MV-4-11 (cell line): ENCODE results near the gene MRPL1.
"Not testable (repeated sequence)": the region's sequence is repeated elsewhere in the genome, so short reads cannot be mapped to it uniquely, and the experiment has no call there.

Experiments used
- DNase-seq: peaks from one replicate; lab custom pipeline; 2025; lab: John Stamatoyannopoulos, UW

MRPL1 gene

DNA sequence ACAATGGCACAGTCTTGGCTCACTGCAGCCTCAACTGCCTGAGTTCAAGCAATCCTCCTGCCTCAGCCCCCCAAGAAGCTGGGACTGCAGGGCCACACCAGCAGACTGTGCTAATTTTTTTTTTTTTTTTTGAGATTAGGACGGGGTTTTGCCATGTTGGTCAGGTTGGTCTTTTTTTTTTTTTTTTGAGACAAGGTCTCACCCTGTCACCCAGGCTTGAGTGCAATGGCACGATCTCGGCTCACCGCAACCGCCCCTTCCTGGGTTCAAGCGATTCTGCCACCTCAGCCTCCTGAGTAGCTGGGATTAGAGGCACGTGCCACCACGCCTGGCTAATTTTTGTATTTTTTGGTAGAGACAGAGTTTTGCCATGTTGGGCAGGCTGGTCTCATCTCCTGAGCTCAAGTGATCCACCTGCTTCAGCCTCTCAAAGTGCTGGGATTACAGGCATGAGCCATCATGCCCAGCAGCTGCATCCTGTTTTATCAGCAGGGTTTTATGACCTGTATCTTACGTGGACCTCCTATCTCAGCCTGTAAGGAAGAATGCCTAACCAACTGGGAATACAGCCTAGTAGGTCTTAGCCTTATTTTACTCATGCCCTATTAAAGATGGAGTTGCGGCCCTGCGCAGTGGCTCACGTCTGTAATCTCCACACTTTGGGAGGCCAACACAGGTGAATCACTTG lies 13.2 kb upstream of the MRPL1 start:
- no peak for DNase-seq

DNA sequence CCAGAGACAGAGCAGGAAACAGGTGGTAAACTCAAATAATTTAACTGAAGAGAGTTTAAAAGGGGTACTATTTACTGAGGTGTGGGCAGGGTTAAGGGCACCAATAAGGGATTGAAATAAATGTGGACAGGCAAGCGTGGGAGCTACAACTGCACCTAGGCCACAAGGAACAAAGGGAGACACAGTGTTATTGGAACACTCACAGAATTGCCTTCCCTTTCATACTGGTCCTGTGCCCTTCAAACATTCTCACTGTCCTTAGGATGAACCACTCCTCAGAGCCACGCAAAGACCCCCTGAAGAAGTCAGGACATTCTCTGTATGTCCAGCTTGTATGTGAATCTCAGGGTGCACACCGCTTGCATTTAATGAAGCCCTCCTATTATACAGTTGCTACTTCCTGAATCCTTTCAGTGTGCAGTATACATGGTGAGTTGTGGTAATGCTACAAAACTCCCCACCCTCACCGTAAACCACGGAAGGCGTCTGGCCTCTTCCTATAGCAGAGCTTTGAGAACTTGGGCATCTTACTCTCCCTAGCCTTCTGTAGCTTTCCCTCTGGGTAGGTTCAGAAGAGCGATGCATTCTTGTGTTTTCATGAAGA lies 9.6 kb upstream of the MRPL1 start:
- DNase-seq, result peak; percentile 74

DNA sequence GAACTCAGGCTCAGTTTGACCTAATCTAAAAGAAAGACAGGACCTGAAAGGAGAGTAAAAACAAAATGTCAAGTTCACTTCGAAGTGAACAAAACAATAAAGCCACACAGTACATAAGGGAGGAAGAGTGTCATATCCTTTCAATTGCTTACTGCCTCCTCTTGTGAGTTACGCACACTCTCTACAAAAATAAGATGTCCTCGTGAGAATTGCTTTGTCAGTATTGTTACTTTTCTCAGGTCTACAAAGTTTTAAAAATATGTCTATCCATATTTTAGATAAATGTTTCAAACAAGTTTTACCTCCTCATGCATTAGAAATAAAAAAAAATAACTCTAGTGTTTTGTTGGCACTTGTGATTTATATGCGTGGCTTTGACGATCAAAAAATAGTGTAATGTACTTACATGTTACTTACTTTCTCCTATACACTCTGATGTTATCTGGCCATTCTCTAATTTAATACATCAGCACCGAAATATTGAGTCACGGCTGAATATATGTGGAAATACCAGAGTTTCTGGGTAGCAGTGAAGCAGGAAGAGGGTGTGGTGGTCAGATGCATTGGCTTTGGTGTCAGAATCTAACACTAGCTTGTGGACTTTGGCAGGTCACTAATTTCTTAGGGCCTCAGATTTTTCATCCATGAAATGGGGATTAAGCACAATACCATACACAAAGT lies 8.1 kb upstream of the MRPL1 start:
- DNase-seq, result no peak

DNA sequence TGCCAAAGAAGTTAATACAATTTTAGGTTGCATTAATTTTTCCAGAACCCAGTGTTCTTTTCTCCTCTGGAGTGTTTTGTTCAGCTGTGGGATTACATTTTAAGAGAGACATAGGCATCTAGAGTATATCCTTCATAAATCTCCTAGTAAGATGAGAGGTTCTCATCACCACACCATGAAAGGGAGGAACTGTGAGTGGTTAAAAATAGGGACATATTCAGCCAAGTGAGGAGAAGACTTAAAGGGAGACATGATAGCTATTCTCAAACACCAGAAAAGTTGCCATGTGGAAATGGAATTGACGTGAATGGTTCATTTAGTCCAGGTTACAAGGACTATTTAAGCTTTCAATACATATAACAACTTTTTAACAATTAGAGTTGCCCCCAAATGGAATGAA lies 6.5 kb upstream of the MRPL1 start:
- no peak for DNase-seq

DNA sequence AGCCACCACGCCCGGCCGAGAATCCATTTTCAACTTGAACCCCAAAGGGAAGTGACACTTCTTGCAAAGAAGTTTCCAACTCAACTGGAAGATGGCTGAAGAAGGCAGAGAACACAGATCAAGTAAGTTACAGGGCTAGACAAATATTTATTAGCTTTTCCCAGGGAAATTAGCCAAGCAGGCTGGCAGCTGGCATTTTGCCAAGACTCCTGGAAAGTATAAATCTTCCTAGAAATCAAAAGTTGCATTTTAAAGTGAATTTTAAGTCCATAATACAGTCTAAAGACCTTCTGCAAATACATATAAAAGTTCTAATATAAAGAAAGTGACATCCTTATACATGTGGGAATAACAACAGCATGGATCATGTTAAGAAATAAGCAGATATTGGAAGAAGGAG lies 3.4 kb upstream of the MRPL1 start:
- no peak for DNase-seq

DNA sequence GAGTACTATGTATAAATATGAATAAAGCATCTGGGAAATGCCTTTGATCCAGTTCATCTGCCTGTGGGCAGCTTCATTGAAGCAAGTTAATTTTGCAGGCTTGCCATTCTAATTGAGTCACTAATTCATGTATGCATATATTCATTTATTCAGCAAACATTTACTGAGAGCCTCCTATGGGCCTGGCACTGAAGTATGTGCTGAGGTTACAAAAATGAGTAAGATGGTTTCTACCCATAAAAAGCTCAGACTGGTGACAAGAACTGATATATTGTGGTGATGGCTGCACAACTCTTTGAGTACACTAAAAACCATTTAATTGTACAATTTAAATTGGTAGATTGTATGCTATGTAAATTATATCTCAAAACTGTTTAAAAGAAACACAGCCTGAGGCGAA lies 1.1 kb upstream of the MRPL1 start:
- DNase-seq, result no peak

DNA sequence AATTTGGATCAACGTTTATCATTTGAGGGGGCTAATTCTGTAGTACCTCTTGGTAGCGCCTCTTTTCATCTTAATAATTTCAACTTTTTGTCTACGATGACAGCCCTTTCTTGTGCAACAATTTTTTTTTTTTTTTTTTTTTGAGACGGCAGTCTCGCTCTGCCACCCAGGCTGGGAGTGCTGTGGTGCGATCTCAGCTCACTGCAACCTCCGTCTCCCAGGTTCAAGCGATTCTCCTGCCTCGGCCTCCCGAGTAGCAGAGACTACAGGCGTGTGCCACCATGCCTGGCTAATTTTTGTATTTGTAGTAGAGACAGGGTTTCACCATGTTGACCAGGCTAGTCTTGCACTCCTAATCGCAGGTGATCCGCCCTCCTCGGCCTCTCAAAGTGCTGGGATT lies 711 bp downstream of the MRPL1 start:
- not testable (repeated sequence) for DNase-seq

DNA sequence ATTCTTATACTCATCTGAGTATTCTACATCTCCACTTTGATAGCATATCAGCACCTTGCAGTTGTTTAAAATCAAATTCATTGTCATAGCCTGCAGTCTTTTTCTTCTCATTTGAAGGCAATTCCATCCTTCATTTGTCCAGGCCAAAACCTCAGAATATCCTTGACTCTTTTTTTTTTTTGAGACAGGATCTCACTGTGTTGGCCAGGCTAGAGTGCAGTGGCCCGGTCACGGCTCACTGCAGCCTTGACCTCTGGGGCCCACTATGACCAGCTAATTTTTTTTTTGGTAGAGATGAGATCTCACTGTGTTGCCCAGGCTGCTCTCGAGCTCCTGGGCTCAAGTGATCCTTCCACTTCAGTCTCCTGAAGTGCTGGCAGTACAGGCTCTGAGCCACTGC lies 2.6 kb downstream of the MRPL1 start:
- no peak for DNase-seq

DNA sequence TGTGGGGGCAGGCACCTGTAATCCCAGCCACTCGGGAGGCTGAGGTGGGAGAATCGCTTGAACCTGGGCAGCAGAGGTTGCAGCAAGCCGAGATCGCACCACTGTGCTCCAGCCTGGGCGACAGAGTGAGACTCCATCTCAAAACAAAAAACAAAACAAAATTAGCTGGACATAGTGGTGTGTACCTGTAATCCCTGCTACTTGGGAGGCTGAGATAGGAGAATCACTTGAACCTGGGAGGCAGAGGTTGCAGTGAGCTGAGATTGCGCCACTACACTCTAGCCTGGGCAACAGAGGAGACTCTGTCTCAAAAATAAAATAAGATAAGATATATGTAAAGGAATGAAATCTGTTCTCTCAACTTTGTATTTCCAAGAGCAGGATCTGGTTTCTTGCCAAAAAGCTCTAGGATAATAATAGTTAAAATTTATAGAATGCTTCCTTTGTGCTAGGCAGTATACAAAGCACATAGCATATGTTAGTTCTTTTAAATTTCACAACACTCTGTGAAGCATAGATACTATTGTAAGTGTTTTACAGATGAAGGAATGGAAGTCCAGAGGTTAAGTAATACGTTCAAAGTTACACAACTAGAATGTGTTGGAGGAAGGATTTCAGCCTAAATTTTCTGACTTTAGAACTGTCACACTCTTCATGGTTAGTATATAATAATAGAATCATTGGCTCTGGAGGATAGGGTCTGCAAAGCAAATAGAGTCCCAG lies 10.3 kb downstream of the MRPL1 start:
- DNase-seq, result peak; percentile 52

DNA sequence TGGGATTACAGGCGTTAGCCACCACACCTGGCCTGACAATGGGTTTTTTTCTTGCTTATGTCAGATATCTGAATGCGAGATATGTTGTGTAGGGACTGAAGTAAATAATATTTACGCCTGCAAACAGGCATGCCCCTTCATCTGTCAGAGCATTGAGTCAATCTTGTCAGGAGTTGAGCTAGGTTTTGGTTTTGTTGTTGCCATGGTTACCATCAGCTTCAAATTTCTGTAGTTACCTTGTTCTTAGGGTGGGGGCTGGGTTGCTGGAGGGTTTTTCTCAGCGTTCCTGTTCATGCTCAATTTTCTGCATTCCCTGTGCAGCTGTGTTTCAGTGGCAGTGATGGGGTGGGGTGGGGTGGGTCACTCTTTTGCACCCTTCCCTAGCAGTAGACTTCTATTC lies 14.5 kb downstream of the MRPL1 start:
- DNase-seq, result no peak

DNA sequence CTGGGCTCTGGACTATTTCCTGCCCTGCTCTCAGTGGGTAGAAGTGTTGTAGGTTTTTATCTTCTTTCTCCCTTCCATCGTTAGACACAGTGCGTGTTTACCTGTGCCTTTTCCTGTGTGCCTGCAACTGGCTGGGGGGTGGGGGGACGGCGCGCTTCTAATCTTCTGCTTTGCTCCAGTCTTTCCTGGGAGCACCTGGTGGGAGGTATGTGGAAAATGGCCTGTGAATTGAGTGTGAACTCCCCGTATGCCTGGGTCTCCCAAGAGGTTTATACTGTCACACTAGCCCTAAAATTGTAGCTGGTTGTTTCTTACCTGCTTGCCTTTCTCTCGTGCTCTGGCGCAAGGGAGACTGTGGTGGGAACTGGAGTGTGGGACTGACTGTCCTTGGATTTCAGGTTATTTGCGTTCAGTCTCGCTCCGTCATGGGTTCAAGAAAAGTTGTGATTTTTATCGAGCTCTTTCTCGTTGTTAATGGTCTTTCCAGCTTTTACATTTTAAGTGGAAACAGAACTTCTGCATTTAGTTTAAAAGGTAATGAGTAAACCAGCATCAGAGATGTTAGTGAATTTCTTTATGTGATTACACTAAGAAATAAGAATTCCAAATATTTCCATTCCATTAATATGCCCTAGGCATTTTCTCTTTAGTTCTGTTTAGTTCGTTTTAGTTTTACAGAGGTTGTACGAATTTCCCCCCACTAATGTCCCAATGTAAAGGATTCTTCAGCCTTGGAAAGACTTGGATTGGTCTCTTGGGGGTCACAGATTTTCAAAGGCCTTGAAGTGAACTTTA lies 15.3 kb downstream of the MRPL1 start:
- no peak for DNase-seq

DNA sequence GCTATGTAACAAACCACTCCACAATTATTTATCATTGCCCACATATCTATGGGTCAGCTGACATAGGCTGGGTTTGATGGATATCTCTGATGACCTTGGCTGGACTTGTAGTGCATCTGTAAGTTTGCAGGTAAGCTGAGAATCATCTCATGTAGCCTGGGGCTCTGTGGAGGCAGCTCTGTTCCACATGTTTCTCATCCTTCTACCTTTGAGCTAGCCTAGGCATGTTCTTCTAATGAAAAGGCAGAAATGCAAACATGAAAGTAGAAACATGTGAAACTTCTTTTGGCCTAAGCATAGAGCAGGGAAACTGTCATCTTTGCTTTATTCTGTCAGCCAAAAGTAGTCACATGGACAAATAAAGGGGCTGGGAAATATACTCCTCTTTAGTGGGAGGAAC lies 18.2 kb downstream of the MRPL1 start:
- no peak for DNase-seq

DNA sequence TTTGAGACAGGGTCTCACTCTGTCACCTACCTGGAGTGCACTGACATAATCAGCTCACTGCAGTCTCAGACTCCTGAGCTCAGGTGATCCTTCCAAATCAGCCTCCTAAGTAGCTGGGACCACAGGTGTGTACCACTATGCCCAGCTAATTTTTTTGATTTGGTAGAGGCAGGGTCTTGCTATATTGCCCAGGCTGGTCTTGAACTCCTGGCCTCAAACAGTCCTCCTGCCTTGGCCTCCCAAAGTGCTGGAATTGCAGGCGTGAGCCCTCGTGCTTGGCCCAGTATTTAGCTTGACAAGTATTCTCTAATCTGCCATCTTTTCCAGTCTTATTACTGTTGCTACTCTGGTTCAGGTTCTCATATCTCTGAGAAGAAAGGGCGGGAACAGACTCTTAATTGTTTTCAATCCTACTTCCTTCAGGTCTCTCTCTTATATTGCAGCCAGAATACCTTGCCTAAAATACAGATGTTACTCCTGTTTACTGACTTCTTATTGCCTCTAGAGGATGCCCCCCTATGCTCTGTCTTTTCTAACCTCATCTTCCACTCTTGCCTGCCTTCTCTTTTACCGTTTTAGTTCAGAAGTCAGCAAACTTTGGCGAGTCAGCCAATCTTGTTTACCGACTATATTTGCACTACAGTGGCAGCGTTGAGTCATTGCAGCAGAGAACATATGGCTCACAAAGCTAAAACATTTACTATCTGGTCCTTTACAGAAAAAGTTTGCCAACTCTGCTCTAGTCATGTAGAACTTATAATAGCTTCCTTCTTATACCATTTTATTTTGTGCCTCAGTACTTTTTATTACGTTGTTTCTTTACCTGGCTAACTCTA lies 19.0 kb downstream of the MRPL1 start:
- no peak for DNase-seq

DNA sequence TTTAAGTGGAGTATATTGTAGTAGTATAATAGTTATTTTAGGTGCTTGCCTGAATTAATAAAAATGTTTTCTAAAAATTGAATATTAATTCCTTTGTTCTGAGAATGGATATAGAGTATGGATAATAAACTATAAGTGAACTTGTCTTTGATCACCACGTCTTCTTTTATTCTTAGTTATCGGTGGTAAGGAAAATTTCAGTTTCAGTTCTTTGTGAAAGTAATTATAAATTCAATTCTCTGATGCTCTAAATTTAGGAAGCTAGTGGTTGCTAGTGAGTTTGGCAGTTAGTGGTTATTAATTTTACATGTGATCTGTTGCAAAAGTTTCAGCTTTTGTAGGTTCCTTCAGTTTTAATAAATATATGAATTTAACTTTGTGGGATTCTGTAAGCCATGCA lies 30.8 kb downstream of the MRPL1 start:
- DNase-seq, result peak; percentile 76

DNA sequence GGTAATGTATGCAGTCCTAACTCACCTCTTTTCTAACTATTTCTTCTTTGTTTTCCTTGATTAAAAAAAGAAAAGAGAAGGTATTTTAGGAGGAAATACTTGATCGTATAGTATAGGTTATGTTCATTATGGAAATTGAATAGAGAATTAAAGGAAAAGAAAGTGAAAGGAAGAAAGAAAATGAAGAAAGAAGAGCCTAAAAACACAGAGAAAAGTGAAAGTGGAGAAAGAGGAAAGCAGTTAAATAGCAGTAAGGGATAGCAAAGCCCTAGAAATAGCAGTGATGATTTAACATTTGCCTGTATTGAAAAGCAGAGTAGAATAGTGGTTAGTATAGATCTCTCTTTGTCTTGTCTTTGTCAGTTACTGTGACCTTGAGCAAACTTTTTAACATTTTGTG lies 37.0 kb downstream of the MRPL1 start:
- peak; percentile 26 for DNase-seq

DNA sequence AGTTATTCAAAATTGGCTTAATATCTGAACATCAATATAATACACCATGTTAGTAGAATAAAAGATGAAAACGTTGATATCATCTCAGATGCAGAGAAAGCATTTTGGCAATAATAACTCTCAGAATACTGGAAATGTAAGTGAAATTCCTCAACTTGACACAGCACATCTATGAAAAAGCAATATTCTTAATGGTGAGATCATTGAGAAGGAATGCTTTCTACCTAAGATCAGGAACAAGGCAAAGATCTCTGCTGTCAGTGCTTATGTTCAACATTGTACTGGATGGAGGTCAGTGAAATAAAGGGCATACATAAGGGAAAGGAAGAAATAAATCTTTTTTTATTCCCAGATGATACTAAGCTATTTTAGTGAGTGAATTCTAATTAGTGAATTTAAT lies 40.6 kb downstream of the MRPL1 start:
- DNase-seq, result no peak

DNA sequence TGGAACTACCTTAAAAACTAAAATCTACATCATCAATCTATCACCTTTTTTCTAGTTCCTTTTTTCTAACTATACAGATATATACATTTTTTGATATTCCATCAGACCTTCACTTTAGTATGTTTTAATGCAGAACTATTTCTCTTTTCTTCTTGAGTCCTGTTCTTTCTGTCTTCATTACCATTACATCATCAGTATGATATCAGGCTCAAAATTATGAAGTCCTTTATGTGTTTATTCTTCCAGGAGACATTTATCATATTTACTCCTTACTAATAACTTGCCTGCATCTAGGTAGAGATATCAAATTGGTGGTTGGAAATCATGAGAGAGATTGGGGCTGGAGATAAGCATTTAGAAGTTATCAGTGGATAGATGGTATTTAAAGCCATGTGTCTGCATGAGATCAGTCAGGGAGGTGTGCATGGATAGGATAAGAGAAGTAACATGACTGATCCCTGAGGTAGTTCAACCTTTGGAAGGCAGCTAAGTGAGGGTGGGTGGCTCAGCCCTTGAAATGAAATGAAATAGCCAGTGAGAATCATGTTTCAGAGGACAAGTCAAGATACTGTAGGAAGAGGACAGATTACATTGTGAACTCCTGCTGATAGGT lies 43.1 kb downstream of the MRPL1 start:
- no peak for DNase-seq

DNA sequence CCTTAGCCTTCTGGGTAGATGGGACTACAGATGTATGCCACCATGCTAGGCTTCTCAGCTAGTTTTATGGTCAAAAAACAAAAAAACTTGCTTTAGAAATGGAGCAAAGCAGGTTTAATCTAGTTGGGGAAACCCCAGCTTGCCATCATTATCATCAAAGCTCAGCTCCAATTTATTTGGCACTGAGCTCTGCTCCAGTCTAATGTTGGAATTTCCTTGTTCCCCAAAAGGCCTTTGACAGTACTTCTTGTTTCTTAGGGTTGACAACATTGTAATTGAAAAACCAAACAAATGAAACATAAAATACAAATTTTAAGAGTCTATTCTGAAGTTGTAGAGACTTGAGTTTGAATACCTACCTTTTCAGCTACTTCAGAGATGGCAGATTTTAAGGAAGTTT lies 48.0 kb downstream of the MRPL1 start:
- DNase-seq, result peak; percentile 37

DNA sequence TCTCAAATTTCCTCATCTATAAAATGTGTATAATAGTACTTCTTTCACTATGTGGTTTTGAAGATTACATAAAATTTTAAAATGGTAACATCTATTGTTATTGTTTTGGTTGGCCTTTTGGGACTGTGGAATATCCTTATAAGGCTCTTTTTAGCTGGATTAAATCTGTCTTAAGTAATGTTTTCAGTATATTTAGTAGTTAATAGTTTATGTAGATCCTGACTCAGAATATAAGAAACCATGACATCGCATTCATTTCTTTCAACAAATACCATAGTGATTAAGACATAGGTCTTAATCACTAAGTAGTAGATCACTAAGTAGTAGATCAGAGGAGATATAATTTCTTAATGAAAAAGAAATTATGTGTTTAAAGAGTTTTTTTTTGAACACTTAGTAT lies 48.5 kb downstream of the MRPL1 start:
- no peak for DNase-seq

DNA sequence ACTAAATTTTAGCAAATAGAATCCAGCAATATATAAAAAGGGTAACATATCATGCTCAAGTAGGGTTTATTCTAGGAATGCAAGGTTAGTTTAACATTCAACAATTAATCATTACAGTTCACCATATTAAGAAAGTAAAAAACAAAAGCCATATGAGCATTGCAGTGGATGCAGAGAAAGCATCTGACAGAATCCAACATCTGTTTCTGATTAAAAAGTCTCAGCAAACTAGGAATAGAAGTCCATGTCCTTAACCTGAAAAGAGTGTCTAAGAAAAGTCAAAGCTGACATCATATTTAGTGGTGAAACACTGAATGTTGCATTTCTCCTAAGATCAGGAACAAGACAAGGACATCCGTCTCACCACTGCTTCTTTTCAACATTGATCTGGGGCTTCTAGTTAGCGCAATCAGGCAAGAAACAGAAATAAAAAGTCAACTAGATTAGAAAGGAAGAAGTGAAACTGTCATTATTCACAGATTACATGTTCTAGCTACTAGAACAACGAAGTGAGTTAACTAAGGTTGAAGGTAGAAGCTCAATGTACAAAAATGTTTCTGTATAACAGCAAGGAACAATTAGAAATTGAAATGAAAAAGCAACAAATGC lies 49.3 kb downstream of the MRPL1 start:
- DNase-seq, result peak; percentile 95
